ENCODE measurements around the gene NDUFAF2. TPM values are rescaled to one million over a fixed set of nuclear protein-coding genes. Genes with fewer than 3 reads are reported as not detected.

NDUFAF2 gene
- total and polyA plus RNA-seq, 2 experiments from 2014 or later, result 31.6 to 155 TPM

GRCh38 chr5:61142811-61143210, 197.8 kb downstream of the NDUFAF2 start (continued):
- TF ChIP-seq ZNF462 (CRISPR knock-in tag; IDR thresholded peaks at IDR 0.05) (no peak), STAT1 (IDR thresholded peaks at IDR 0.05; ENCODE audit: unreplicated experiment) (no peak), CTCF (conservative IDR thresholded peaks at IDR 0.05; ENCODE audit: low read depth in 2 of 2) (no peak), ZNF331 (CRISPR knock-in tag; IDR thresholded peaks at IDR 0.05; ENCODE audit: low read depth) (no peak), ZNF114 (CRISPR knock-in tag; IDR thresholded peaks at IDR 0.05) (no peak)

- Histone ChIP-seq H3K4me3 (no peak overlapping the region), H3K79me2 (replicated peaks; ENCODE audit: insufficient read depth) (no peaks in the 10 kb centered on the region), H3K9me2 (ENCODE audit: insufficient read depth) (no peaks in the 10 kb centered on the region), H2AFZ (no peak overlapping the region), H3K4me2 (no peak overlapping the region), H3F3A (replicated peaks; ENCODE audit: low read depth) (no peaks in the 10 kb centered on the region), H4K20me1 (replicated peaks; ENCODE audit: insufficient read depth) (no peaks in the 10 kb centered on the region), H3K27ac (ENCODE audit: low read depth) (no peak overlapping the region), H3K4me1 (ENCODE audit: insufficient read depth) (no peaks in the 10 kb centered on the region), H3K27me3 (ENCODE audit: insufficient read depth) (no peaks in the 10 kb centered on the region), H3K36me3 (ENCODE audit: insufficient read depth) (no peaks in the 10 kb centered on the region)
- TF ChIP-seq POLR2AphosphoS5 (IDR thresholded peaks at IDR 0.05; ENCODE audit: low read depth) (no peak), CREB1 (CRISPR knock-in tag; IDR thresholded peaks at IDR 0.05; ENCODE audit: low read depth) (no peak), NANOG (IDR thresholded peaks at IDR 0.05; ENCODE audit: borderline replicate concordance) (no peak), ZNF114 (CRISPR knock-in tag; IDR thresholded peaks at IDR 0.05) (no peak), EZH2 (IDR thresholded peaks at IDR 0.05; ENCODE audit: low read depth, unreplicated experiment) (no peak), REST (IDR thresholded peaks at IDR 0.05; ENCODE audit: unreplicated experiment) (no peak), STAT1 (IDR thresholded peaks at IDR 0.05; ENCODE audit: unreplicated experiment) (no peak)
- no peaks in the 10 kb centered on the region for H3K4me1 Mint-ChIP-seq
- H3K9me3 Mint-ChIP-seq, result no peaks in the 10 kb centered on the region
- H3K36me3 Mint-ChIP-seq (ENCODE audit: low read depth), result no peaks in the 10 kb centered on the region
- DNase-seq (ENCODE audit: low spot score), result no peak
- no peak for ATAC-seq
- H3K27ac Mint-ChIP-seq, result no peak overlapping the region
- no peak overlapping the region for H3K4me3 Mint-ChIP-seq
- no peaks in the 10 kb centered on the region for H3K27me3 Mint-ChIP-seq (ENCODE audit: insufficient read depth, low read depth, poor library complexity)
These were observed 203.5 kb downstream of the NDUFAF2 start for GRCh38 chr5:61148515-61148914.

Data from GM23338 (cell line).